Suprapubic skin (tissue), 4 donors: ENCODE data around the gene FAM110A.

ENCODE experiments used
- EP300 ChIP-seq: sonication (generic); formaldehyde crosslinking; IDR thresholded peaks from one replicate; pipeline ENCODE4 v1.6.1; 2017; ENCODE audit warnings: antibody characterized with exemption
- POLR2A ChIP-seq, 2 donors: fragments of 450-650 bp; IDR thresholded peaks; one replicate each; pipeline ENCODE4 v1.6.1; 2017; ENCODE audit warnings: antibody characterized with exemption in 2 of 2, mild to moderate bottlenecking in 2 of 2, moderate library complexity in 2 of 2
- POLR2AphosphoS5 ChIP-seq, 3 donors: sonication (generic); formaldehyde crosslinking; IDR thresholded peaks; one replicate each; pipeline ENCODE4 v1.6.1; 2017; ENCODE audit warnings: antibody characterized with exemption in 3 of 3
- TF ChIP-seq, protein P1 (sequence below), 2 donors: fragments of 200-600 bp in 1 of 2; fragments of 450-650 bp in 1 of 2; sonication (generic) in 1 of 2; IDR thresholded peaks; one replicate each; pipeline ENCODE4 v1.5.1; 2016 to 2019; ENCODE audit warnings: antibody characterized with exemption in 2 of 2, mild to moderate bottlenecking in 1 of 2, moderate library complexity in 1 of 2

DNA sequence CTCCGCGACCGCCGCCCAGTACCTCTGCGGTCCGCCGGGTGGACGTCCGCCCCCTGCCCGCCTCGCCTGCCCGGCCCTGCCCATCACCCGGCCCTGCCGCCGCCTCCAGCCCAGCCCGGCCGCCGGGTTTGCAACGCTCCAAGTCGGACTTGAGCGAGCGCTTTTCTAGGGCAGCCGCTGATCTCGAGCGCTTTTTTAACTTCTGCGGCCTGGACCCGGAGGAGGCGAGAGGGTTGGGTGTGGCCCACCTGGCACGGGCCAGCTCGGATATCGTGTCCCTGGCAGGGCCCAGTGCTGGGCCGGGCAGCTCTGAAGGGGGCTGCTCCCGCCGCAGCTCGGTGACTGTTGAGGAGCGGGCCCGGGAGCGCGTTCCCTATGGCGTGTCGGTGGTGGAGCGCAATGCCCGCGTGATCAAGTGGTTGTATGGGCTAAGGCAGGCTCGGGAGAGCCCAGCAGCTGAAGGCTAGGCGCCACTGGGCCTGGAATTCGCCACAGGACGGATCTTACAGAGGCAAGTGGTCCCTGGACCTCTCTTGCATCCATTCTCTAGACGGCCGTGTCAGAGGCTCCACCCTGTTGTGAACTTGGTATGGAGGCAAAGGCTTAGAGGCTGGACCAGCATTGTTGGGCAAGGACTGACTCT lies 11.8 kb downstream of the FAM110A start:
- no peak for TF ChIP-seq POLR2A (IDR thresholded peaks at IDR 0.05)
- TF ChIP-seq, protein P1, sequence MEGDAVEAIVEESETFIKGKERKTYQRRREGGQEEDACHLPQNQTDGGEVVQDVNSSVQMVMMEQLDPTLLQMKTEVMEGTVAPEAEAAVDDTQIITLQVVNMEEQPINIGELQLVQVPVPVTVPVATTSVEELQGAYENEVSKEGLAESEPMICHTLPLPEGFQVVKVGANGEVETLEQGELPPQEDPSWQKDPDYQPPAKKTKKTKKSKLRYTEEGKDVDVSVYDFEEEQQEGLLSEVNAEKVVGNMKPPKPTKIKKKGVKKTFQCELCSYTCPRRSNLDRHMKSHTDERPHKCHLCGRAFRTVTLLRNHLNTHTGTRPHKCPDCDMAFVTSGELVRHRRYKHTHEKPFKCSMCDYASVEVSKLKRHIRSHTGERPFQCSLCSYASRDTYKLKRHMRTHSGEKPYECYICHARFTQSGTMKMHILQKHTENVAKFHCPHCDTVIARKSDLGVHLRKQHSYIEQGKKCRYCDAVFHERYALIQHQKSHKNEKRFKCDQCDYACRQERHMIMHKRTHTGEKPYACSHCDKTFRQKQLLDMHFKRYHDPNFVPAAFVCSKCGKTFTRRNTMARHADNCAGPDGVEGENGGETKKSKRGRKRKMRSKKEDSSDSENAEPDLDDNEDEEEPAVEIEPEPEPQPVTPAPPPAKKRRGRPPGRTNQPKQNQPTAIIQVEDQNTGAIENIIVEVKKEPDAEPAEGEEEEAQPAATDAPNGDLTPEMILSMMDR (IDR thresholded peaks at IDR 0.05) = no peak
- TF ChIP-seq POLR2AphosphoS5 (IDR thresholded peaks at IDR 0.05) = no peak
- TF ChIP-seq EP300 = no peak
